T-helper 2 cell treated with Interferon-gamma antibody and Interleukin-4, amounts not matched to agents 5 μg/mL and 100 μg/mL, for 36 hours (primary cell): Measurements from ENCODE around the gene ALPI.

Source experiments
- DNase-seq: peaks from one replicate; pipeline ENCODE4 v3.0.0; 2021; ENCODE audit warnings: low spot score
- H3K27ac Mint-ChIP-seq: one replicate; pipeline ENCODE4 v1.8.0; 2021; ENCODE audit warnings: mild to moderate bottlenecking, mixed read lengths
- H3K27me3 Mint-ChIP-seq: one replicate; pipeline ENCODE4 v1.8.0; 2021; ENCODE audit warnings: low read depth, mixed read lengths
- H3K36me3 Mint-ChIP-seq: one replicate; pipeline ENCODE4 v1.8.0; 2021; ENCODE audit warnings: low read depth, mixed read lengths
- H3K4me1 Mint-ChIP-seq: one replicate; pipeline ENCODE4 v1.8.0; 2021; ENCODE audit warnings: low read depth, mixed read lengths
- H3K4me3 Mint-ChIP-seq: one replicate; pipeline ENCODE4 v1.8.0; 2022; ENCODE audit warnings: mild to moderate bottlenecking, moderate library complexity, mixed read lengths
- H3K9me3 Mint-ChIP-seq: one replicate; pipeline ENCODE4 v1.8.0; 2021; ENCODE audit warnings: mixed read lengths

The ALPI gene

GRCh38 chr2:232457121-232458011, 1.4 kb downstream of the ALPI start:
- no peaks in the 10 kb centered on the region for H3K9me3 Mint-ChIP-seq
- H3K27ac Mint-ChIP-seq = no peak overlapping the region
- no peaks in the 10 kb centered on the region for H3K36me3 Mint-ChIP-seq
- no peaks in the 10 kb centered on the region for H3K4me1 Mint-ChIP-seq
- DNase-seq = no peak
- no peak overlapping the region for H3K4me3 Mint-ChIP-seq
- H3K27me3 Mint-ChIP-seq = peaks cover 7% of the 10 kb centered on the region

- no peak for DNase-seq
- H3K27me3 Mint-ChIP-seq = peaks cover 7% of the 10 kb centered on the region
- no peak overlapping the region for H3K4me3 Mint-ChIP-seq
- no peaks in the 10 kb centered on the region for H3K4me1 Mint-ChIP-seq
- no peaks in the 10 kb centered on the region for H3K36me3 Mint-ChIP-seq
- H3K9me3 Mint-ChIP-seq = no peaks in the 10 kb centered on the region
- no peak overlapping the region for H3K27ac Mint-ChIP-seq
Observed at GRCh38 chr2:232458051-232458660, 2.2 kb downstream of the ALPI start.

GRCh38 chr2:232458661-232459418, 2.9 kb downstream of the ALPI start:
- Mint-ChIP-seq H3K4me3 (no peak overlapping the region), H3K9me3 (no peaks in the 10 kb centered on the region), H3K4me1 (no peaks in the 10 kb centered on the region), H3K36me3 (no peaks in the 10 kb centered on the region), H3K27ac (no peak overlapping the region), H3K27me3 (peaks cover 7% of the 10 kb centered on the region)
- no peak for DNase-seq

GRCh38 chr2:232459419-232460035, 3.6 kb downstream of the ALPI start:
- Mint-ChIP-seq H3K36me3 (no peaks in the 10 kb centered on the region), H3K4me1 (no peaks in the 10 kb centered on the region), H3K27ac (no peak overlapping the region), H3K27me3 (peaks cover 7% of the 10 kb centered on the region), H3K9me3 (no peaks in the 10 kb centered on the region), H3K4me3 (no peak overlapping the region)
- no peak for DNase-seq

- H3K4me3 Mint-ChIP-seq = no peak overlapping the region
- peaks cover 4% of the 10 kb centered on the region for H3K27me3 Mint-ChIP-seq
- H3K9me3 Mint-ChIP-seq = no peaks in the 10 kb centered on the region
- peak overlapping the region; percentile 50 for H3K27ac Mint-ChIP-seq
- DNase-seq = no peak
- H3K36me3 Mint-ChIP-seq = no peaks in the 10 kb centered on the region
- H3K4me1 Mint-ChIP-seq = no peaks in the 10 kb centered on the region
Observed at GRCh38 chr2:232460171-232460570, 4.2 kb downstream of the ALPI start.

GRCh38 chr2:232463701-232464543, 8.0 kb downstream of the ALPI start:
- H3K36me3 Mint-ChIP-seq = no peaks in the 10 kb centered on the region
- H3K9me3 Mint-ChIP-seq = no peaks in the 10 kb centered on the region
- no peak overlapping the region for H3K4me3 Mint-ChIP-seq
- H3K27ac Mint-ChIP-seq = no peak overlapping the region
- DNase-seq = no peak
- H3K4me1 Mint-ChIP-seq = no peaks in the 10 kb centered on the region
- H3K27me3 Mint-ChIP-seq = peaks cover 9% of the 10 kb centered on the region

GRCh38 chr2:232464544-232464885, 8.6 kb downstream of the ALPI start:
- no peaks in the 10 kb centered on the region for H3K36me3 Mint-ChIP-seq
- H3K9me3 Mint-ChIP-seq = no peaks in the 10 kb centered on the region
- no peak overlapping the region for H3K4me3 Mint-ChIP-seq
- DNase-seq = no peak
- H3K27ac Mint-ChIP-seq = no peak overlapping the region
- H3K27me3 Mint-ChIP-seq = peaks cover 15% of the 10 kb centered on the region
- no peaks in the 10 kb centered on the region for H3K4me1 Mint-ChIP-seq

GRCh38 chr2:232465061-232465460, 9.1 kb downstream of the ALPI start:
- H3K4me3 Mint-ChIP-seq = no peak overlapping the region
- DNase-seq = no peak
- H3K27ac Mint-ChIP-seq = no peak overlapping the region
- no peaks in the 10 kb centered on the region for H3K9me3 Mint-ChIP-seq
- no peaks in the 10 kb centered on the region for H3K4me1 Mint-ChIP-seq
- peaks cover 14% of the 10 kb centered on the region for H3K27me3 Mint-ChIP-seq
- H3K36me3 Mint-ChIP-seq = no peaks in the 10 kb centered on the region

- Mint-ChIP-seq H3K27ac (no peak overlapping the region), H3K4me3 (no peak overlapping the region), H3K36me3 (no peaks in the 10 kb centered on the region), H3K9me3 (no peaks in the 10 kb centered on the region), H3K27me3 (peaks cover 22% of the 10 kb centered on the region), H3K4me1 (no peaks in the 10 kb centered on the region)
- DNase-seq = no peak
Observed at GRCh38 chr2:232466221-232466620, 10.3 kb downstream of the ALPI start.

GRCh38 chr2:232473467-232473890, 17.5 kb downstream of the ALPI start:
- no peak overlapping the region for H3K27ac Mint-ChIP-seq
- no peak for DNase-seq
- H3K9me3 Mint-ChIP-seq = no peaks in the 10 kb centered on the region
- peaks cover 36% of the 10 kb centered on the region for H3K27me3 Mint-ChIP-seq
- no peaks in the 10 kb centered on the region for H3K4me1 Mint-ChIP-seq
- H3K4me3 Mint-ChIP-seq = no peak overlapping the region
- no peaks in the 10 kb centered on the region for H3K36me3 Mint-ChIP-seq

- no peak overlapping the region for H3K27ac Mint-ChIP-seq
- no peak overlapping the region for H3K4me3 Mint-ChIP-seq
- H3K9me3 Mint-ChIP-seq = no peaks in the 10 kb centered on the region
- H3K27me3 Mint-ChIP-seq = peaks cover 20% of the 10 kb centered on the region
- H3K36me3 Mint-ChIP-seq = no peaks in the 10 kb centered on the region
- no peaks in the 10 kb centered on the region for H3K4me1 Mint-ChIP-seq
- DNase-seq = no peak
Observed at GRCh38 chr2:232476045-232476444, 20.1 kb downstream of the ALPI start.

GRCh38 chr2:232476791-232477190, 20.8 kb downstream of the ALPI start:
- Mint-ChIP-seq H3K4me1 (no peaks in the 10 kb centered on the region), H3K36me3 (no peaks in the 10 kb centered on the region), H3K27me3 (peaks cover 15% of the 10 kb centered on the region), H3K9me3 (no peaks in the 10 kb centered on the region), H3K27ac (no peak overlapping the region), H3K4me3 (no peak overlapping the region)
- DNase-seq = no peak

GRCh38 chr2:232477751-232478510, 22.0 kb downstream of the ALPI start:
- Mint-ChIP-seq H3K27me3 (peaks cover 5% of the 10 kb centered on the region), H3K4me1 (no peaks in the 10 kb centered on the region), H3K36me3 (no peaks in the 10 kb centered on the region), H3K27ac (no peak overlapping the region), H3K4me3 (no peak overlapping the region), H3K9me3 (no peaks in the 10 kb centered on the region)
- no peak for DNase-seq
